Common myeloid progenitor, CD34-positive (primary cell): Measurements from ENCODE around the gene GPR149.

Experiments
- CTCF ChIA-PET: fragments of 350-600 bp; sonication (Branson Sonifier 250); formaldehyde crosslinking; loops from one replicate; lab custom pipeline; 2021; ENCODE audit warnings: antibody characterized with exemption; lab: Charles Lee
- POLR2A ChIA-PET: fragments of 350-600 bp; sonication (Branson Sonifier 250); formaldehyde crosslinking; loops from one replicate; lab custom pipeline; 2021; ENCODE audit warnings: antibody characterized with exemption; lab: Charles Lee
- DNase-seq, 3 donors: peaks; one replicate each; pipeline versions ENCODE4 v3.0.0 to v3.0.0-alpha.2; 2013
- H3K27ac ChIP-seq, 2 experiments: 1 replicate in 1 of 2; 2 replicates in 1 of 2; pipeline ENCODE4 v1.7.0; 2013; ENCODE audit warnings: inconsistent platforms in 2 of 2, low read length in 2 of 2, mild to moderate bottlenecking in 2 of 2, low read depth in 1 of 2, moderate library complexity in 1 of 2; ENCODE audit not compliant: severe bottlenecking in 2 of 2, insufficient read depth in 1 of 2, poor library complexity in 1 of 2
- H3K27me3 ChIP-seq, 5 experiments: replicated peaks in 2 of 5; 1 replicate in 3 of 5; 2 replicates in 2 of 5; pipeline versions ENCODE4 v1.6.1 to v1.7.0; 2013; ENCODE audit warnings: low read length in 4 of 5, mild to moderate bottlenecking in 2 of 5, moderate library complexity in 2 of 5, inconsistent platforms in 1 of 5; ENCODE audit not compliant: insufficient read depth in 5 of 5, control insufficient read depth in 4 of 5
- H3K36me3 ChIP-seq, 4 experiments: 1 replicate in 2 of 4; 2 replicates in 2 of 4; pipeline versions ENCODE4 v1.6.1 to v1.7.0; 2013; ENCODE audit warnings: low read length in 3 of 4, control low read depth in 1 of 4, mild to moderate bottlenecking in 1 of 4; ENCODE audit not compliant: control insufficient read depth in 4 of 4, insufficient read depth in 4 of 4
- H3K4me1 ChIP-seq, 4 experiments: 1 replicate in 3 of 4; 2 replicates in 1 of 4; pipeline versions ENCODE4 v1.6.1 to v1.7.1; 2013; ENCODE audit warnings: low read length in 3 of 4, mild to moderate bottlenecking in 3 of 4, control low read depth in 1 of 4, inconsistent platforms in 1 of 4, moderate library complexity in 1 of 4; ENCODE audit not compliant: control insufficient read depth in 4 of 4, insufficient read depth in 4 of 4; ENCODE audit errors: control extremely low read depth in 1 of 4
- H3K4me3 ChIP-seq, 7 experiments: 1 replicate in 4 of 7; 2 replicates in 3 of 7; pipeline versions ENCODE4 v1.5.1 to v1.7.0; 2013; ENCODE audit warnings: mild to moderate bottlenecking in 7 of 7, low read length in 6 of 7, moderate library complexity in 6 of 7, inconsistent platforms in 2 of 7, low read depth in 2 of 7, control low read depth in 1 of 7; ENCODE audit not compliant: insufficient read depth in 4 of 7, control insufficient read depth in 1 of 7; ENCODE audit errors: extremely low read depth in 1 of 7
- H3K9me3 ChIP-seq, 5 experiments: 1 replicate in 4 of 5; 2 replicates in 1 of 5; pipeline versions ENCODE4 v1.6.1 to v1.7.1; 2013; ENCODE audit warnings: low read length in 4 of 5, mild to moderate bottlenecking in 2 of 5, inconsistent platforms in 1 of 5, low read depth in 1 of 5, moderate library complexity in 1 of 5; ENCODE audit not compliant: control insufficient read depth in 4 of 5, insufficient read depth in 2 of 5; ENCODE audit errors: control extremely low read depth in 1 of 5
- WGBS: methylation state at CpG from one replicate; pipeline ENCODE4 v1.1.5; 2013; ENCODE audit not compliant: insufficient coverage; 5-methylcytosine and 5-hydroxymethylcytosine counted together

GPR149 gene

DNA sequence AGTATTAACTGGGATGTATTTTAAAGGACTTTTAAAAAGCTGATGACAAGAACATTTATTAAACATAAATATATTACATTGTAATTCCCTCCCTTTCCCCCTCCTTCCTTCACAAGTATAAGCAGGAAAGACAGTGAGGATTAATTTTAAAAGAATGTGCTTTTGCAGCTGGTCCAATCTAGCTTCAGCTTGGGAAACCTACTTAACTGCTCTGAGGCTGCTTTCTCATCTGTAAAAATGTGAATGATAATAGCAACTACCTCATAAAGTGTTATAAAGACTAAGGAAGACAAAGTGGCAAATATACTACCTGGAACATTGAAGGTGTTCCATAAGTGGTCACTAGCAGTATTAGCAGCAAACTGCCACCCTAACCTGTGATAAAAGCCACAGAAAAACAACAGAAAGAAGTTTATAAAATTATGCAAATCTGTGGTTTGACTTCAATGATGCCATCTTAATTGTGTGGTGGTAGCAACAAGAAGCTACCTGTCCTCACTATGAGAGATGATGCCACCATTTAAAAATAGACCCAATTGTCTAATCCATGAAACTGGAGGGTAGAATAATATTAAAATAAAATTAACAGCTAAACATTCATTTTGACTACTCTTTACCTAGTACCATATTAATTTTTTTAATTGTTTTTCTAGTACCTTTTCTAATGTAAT is 125.7 kb downstream of the GPR149 start:
- Histone ChIP-seq H3K27me3 (no peaks in the 10 kb centered on the region), H3K27ac (no peak overlapping the region), H3K4me1 (no peaks in the 10 kb centered on the region), H3K4me3 (no peak overlapping the region), H3K36me3 (peaks cover 17 to 79% (median 51%) of the 10 kb centered on the region in 4 experiments), H3K9me3 (no peaks in the 10 kb centered on the region)
- no peak for DNase-seq
- ChIA-PET CTCF (interaction anchor here (0.7 kb wide), 1 partner anchor 9 kb away, joined by 3 read pairs; no protein-coding TSS in a partner anchor), POLR2A (no interaction called here)

DNA sequence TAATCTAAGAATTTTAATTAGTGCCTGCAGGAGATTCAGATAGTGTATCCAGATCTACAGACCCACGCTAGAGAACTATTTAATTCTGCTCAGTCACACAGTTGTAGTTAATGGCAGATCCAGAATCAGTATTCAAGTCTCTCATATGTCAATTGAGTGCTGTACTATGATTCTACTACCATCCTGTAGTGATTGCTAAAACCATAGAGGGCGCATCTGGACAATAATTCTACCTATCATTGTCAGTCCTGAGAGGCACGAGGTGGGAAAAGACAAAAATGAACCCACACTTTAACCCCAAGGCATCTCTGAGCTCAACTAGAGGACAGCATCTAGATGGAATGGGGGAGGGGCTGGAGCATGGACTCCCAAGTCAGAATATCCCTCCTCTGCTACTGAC is 128.4 kb downstream of the GPR149 start:
- ChIA-PET CTCF (interaction anchor here (1.1 kb wide), 1 partner anchor 9 kb away, joined by 3 read pairs; no protein-coding TSS in a partner anchor), POLR2A (no interaction called here)
- H3K4me3 ChIP-seq, result no peak overlapping the region
- no peak for DNase-seq
- peaks cover 24 to 77% (median 51%) of the 10 kb centered on the region in 4 experiments for H3K36me3 ChIP-seq
- H3K9me3 ChIP-seq, result no peaks in the 10 kb centered on the region
- H3K27me3 ChIP-seq, result no peaks in the 10 kb centered on the region
- H3K4me1 ChIP-seq, result no peaks in the 10 kb centered on the region
- no peak overlapping the region for H3K27ac ChIP-seq
- WGBS, result 100% methylated on average over 1 of the region's 3 CpGs

DNA sequence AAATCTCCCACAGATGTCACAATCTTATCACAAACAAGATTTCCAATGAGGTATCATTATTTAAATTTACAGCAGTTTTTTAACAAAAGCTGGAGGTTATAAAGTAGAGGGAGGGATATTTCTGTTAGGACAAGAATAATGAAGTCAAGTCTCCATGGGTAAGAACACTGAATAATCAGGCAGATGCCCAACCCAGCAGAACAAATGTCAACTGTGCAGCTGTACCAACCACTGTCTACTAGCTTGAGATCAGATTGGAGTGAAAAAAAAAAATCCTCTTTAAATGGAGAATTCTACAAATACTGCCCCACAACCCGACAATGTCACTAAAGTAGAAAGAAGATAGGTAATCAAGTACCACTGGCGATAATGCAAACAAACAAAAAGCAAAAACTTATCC is 136.0 kb downstream of the GPR149 start:
- H3K4me1 ChIP-seq, result no peaks in the 10 kb centered on the region
- no peak overlapping the region for H3K4me3 ChIP-seq
- ChIA-PET CTCF (no interaction called here), POLR2A (no interaction called here)
- H3K27ac ChIP-seq, result no peak overlapping the region
- H3K36me3 ChIP-seq, result peaks cover 16 to 66% (median 43%) of the 10 kb centered on the region in 4 experiments
- H3K9me3 ChIP-seq, result no peaks in the 10 kb centered on the region
- no peaks in the 10 kb centered on the region for H3K27me3 ChIP-seq
- DNase-seq, result no peak
- no CpG with 5 or more reads among the region's 2 CpGs for WGBS

DNA sequence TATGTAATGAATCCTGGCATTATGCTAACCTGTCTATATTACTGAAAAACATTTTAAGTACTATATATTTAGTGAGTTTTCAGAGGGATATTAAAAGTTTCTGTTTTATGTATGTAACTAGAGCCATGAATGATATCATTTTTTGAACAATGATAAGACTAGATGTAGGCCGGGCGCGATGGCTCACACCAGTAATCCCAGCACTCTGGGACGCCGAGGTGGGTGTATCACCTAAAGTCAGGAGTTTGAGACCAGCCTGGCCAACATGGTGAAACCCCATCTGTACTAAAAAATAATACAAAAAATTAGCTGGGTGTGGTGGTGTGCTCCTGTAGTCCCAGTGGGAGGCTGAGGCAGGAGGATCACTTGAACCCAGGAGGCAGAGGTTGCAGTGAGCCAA is 139.8 kb downstream of the GPR149 start:
- ChIA-PET POLR2A (no interaction called here), CTCF (no interaction called here)
- H3K4me3 ChIP-seq, result no peak overlapping the region
- peaks cover 8 to 71% (median 35%) of the 10 kb centered on the region in 4 experiments for H3K36me3 ChIP-seq
- peaks cover 0 to 3% (median 2%) of the 10 kb centered on the region in 4 experiments for H3K4me1 ChIP-seq
- no peaks in the 10 kb centered on the region for H3K27me3 ChIP-seq
- 97% methylated on average over 5 of the region's 5 CpGs for WGBS
- no peaks in the 10 kb centered on the region for H3K9me3 ChIP-seq
- no peak for DNase-seq
- H3K27ac ChIP-seq, result no peak overlapping the region
